Astrocyte of the hippocampus (primary cell): ENCODE data around the gene CSF1.
"Not testable (repeated sequence)": the region's sequence is repeated elsewhere in the genome, so short reads cannot be mapped to it uniquely, and the experiment has no call there.

Source experiments
- DNase-seq: peaks from one replicate; pipeline ENCODE4 v3.0.0; 2011; ENCODE audit warnings: low read depth, low spot score

Gene CSF1

GRCh38 chr1:109919303-109919702 lies 8.7 kb downstream of the CSF1 start:
- DNase-seq = no peak

DNA sequence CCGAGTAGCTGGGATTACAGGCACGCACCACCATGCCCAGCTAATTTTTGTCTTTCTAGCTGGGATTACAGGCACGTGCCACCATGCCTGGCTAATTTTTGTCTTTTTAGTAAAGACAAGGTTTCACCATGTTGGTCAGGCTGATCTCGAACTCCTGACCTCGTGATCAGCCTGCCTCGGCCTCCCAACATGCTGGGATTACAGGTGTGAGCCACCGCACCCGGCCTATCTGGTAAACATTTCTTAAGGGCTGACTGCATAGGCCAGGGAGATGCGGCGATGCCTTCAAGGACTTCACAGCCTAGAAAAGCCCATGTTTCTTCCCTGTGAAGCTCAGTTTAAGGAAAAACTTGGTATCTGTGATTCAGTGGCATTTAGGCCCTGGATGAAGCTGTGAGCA lies 9.7 kb downstream of the CSF1 start:
- not testable (repeated sequence) for DNase-seq

- no peak for DNase-seq
These were observed 11.7 kb downstream of the CSF1 start for GRCh38 chr1:109922326-109922725.

DNA sequence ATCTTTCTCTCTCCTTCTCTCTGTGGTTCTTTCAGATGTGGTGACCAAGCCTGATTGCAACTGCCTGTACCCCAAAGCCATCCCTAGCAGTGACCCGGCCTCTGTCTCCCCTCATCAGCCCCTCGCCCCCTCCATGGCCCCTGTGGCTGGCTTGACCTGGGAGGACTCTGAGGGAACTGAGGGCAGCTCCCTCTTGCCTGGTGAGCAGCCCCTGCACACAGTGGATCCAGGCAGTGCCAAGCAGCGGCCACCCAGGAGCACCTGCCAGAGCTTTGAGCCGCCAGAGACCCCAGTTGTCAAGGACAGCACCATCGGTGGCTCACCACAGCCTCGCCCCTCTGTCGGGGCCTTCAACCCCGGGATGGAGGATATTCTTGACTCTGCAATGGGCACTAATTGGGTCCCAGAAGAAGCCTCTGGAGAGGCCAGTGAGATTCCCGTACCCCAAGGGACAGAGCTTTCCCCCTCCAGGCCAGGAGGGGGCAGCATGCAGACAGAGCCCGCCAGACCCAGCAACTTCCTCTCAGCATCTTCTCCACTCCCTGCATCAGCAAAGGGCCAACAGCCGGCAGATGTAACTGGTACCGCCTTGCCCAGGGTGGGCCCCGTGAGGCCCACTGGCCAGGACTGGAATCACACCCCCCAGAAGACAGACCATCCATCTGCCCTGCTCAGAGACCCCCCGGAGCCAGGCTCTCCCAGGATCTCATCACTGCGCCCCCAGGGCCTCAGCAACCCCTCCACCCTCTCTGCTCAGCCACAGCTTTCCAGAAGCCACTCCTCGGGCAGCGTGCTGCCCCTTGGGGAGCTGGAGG lies 12.7 kb downstream of the CSF1 start:
- peak; percentile 26 for DNase-seq

- DNase-seq = no peak
These were observed 13.3 kb downstream of the CSF1 start for GRCh38 chr1:109923946-109924275.

- DNase-seq = no peak
These were observed 13.7 kb downstream of the CSF1 start for GRCh38 chr1:109924316-109924715.

- DNase-seq = no peak
These were observed 14.7 kb downstream of the CSF1 start for GRCh38 chr1:109925159-109925990.

DNA sequence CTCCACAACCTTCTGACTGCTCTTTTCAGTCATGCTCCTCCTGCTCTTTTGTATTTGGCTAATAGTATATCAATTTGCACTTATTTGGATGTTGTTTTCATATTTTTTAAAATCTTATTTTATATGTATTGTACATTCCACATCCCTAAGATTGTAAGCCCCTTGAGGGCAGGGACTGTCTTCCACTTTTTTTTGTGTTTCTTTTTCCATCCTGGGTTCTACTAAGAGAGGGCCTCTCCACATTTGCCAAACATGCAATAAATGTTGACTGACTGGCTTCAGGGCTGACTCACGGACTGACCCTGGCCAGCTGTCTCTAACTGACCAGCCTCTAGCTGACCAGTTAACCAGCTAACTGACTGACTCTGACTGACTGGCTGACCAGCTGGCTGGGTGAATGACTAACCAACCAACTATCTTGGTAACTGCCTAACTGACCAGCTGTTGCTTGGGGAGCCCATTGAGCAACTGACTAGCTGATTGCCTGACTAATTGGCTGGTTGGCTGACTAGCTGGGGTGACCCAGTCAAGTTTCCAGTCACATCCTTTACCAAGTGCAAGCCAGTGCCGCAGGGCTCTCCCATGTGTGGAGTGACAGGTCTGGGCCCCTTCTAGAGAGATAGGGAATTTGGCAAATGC lies 16.1 kb downstream of the CSF1 start:
- DNase-seq = peak; percentile 40

GRCh38 chr1:109927356-109927755 lies 16.7 kb downstream of the CSF1 start:
- no peak for DNase-seq

DNA sequence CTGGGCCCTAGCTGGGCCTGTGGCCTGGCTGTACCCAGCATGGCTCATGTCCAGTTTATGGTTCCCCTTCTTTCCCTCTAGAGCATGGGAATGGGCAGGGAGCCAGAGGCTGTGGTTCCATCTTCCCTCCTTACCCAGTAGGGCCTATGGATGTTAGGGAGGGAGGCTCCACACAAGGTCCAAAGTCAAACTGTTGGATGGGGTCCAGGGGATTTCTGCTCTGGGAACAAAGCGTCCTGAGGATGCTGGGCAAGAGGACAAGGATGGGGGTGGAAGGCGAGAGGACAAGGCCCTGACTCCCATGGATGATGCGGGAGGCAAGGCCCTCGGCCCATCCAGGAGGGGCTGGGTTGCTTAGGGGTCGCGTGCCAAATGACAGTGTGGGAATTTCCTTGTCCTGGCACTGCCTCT lies 17.3 kb downstream of the CSF1 start:
- DNase-seq = peak; percentile 83

- peak; percentile 94 for DNase-seq
These were observed 18.0 kb downstream of the CSF1 start for GRCh38 chr1:109928591-109929111.

- no peak for DNase-seq
These were observed 18.5 kb downstream of the CSF1 start for GRCh38 chr1:109929170-109929569.

GRCh38 chr1:109929588-109930251 lies 19.1 kb downstream of the CSF1 start:
- no peak for DNase-seq

GRCh38 chr1:109930252-109930993 lies 19.8 kb downstream of the CSF1 start:
- DNase-seq = no peak

DNA sequence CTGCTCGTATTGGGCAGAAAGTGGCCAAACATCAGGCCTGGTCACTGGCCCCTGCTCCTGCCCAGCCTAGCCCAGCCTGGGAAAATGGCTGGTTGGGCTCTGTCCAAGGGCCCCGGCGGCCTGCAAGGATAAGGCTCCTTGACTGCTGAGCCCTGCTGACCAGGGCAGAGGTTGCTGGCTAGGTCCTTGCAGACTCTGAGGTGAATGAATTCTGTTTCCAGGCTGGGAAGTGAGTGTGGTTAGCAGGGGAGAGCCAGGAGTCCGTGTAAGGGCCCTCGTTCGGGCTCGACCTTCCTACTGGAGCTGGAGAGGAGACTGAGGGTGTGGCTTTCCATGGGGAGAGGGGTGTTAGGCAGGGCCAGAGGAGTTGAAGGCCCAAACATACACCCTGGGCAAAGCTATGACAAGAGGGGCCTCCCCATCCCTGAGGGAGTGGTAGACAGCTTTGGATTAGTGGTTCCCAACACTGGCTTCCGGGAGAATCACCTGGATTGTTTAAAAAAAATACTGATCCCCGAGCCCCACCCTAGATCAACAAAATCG lies 20.6 kb downstream of the CSF1 start:
- peak; percentile 87 for DNase-seq

- DNase-seq = no peak
These were observed 21.4 kb downstream of the CSF1 start for GRCh38 chr1:109931911-109932636.

DNA sequence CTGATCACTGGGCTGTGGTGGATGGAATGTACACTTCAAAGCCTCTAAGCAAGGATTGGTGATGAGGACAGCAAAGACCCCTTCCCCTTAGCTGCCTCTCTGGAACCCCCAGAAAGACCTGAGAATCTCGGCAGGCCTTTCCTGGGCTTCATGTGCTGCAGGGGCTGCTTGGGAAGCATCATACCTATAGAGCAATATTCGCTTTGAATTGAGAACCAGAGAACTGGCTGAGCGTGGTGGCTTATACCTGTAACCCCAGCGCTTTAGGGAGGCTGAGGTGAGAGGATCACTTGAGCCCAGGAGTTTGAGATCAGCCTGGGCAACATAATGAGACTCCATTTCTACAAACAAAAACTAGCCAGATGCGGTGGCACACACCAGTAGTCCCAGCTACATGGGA lies 22.0 kb downstream of the CSF1 start:
- no peak for DNase-seq

DNA sequence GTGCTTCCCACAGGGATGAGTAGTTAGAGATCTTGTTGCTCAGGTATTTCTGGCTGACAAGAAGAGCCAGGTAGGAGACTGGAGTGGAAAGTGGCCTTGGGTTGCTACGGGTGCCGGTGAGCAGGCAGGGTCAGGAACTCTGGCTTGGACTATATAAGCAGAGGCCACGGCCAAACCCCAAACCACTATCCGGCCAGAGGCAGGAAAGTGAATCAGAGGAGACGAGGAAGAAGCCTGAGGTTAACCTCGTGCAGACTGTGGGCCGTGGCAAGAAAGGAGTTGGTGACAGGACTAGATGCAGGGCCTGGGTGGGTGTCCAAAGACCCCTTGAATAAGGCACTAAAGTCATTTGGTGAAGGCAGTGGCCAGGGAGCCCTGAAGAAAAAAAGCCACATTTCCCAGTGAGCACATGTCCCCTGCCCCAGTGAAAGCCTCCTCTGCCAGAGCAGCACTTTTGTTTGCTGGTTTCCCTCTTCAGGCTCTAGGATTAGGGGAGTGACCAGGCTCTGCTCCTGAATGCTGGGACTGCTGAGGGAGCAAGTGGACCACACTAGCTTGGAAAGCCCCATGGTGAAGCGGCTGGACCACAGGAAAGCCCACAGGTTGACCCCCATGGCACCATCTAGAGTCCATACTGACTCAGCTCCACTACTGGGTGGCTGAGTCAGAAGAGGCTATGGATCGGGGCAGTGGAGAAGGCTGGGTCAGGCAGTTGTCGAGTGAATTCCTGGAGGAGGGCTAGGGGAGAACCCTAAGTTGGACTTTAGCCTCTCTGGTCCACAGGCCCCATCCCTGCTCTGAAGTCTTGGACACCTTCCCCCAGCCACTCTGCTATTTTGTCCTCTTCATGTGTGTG lies 23.4 kb downstream of the CSF1 start:
- DNase-seq = peak; percentile 77

GRCh38 chr1:109935451-109935900 lies 24.8 kb downstream of the CSF1 start:
- no peak for DNase-seq
